A549 (cell line): ENCODE results near the gene IPMK. TPM values are rescaled to one million over a fixed set of nuclear protein-coding genes. Genes with fewer than 3 reads are reported as not detected.

ENCODE experiments used
- ATAC-seq, 2 experiments: fragments of 200-7000 bp in 1 of 2; fragments of >200 bp in 1 of 2; cut with Nextera tagmentation in 1 of 2; cut with Tn5 transposase in 1 of 2; 3 replicates each; pipeline versions ENCODE4 v1.8.0 to v1.9.1; 2018 to 2020; ENCODE audit warnings: mild to moderate bottlenecking in 1 of 2, moderate library complexity in 1 of 2
- CTCF ChIA-PET: fragments of 300-600 bp; sonication (Branson Sonifier 250); formaldehyde crosslinking; extraction: SDS; loops from one replicate; lab custom pipeline; 2021; ENCODE audit warnings: antibody characterized with exemption, inconsistent platforms; lab: Yijun Ruan, JAX
- POLR2A ChIA-PET: fragments of 350-600 bp; formaldehyde crosslinking; extraction: SDS; loops from one replicate; lab custom pipeline; 2021; ENCODE audit warnings: antibody characterized with exemption, inconsistent platforms; lab: Yijun Ruan, JAX
- DNase-seq, 2 experiments: peaks; one replicate each; pipeline versions ENCODE4 v3.0.0 to v3.0.0-alpha.2; 2011 to 2016; ENCODE audit warnings: low read depth in 1 of 2, low spot score in 1 of 2
- FAIRE-seq: peaks from 2 replicates; lab custom pipeline; 2011; peaks lifted over from hg19 to GRCh38; lab: Jason Lieb, UNC
- H3K27ac ChIP-seq, 2 experiments: fragments of >200 bp; sonication (Bioruptor Twin); formaldehyde crosslinking; 3 replicates each; pipeline ENCODE4 v1.5.1; 2016 to 2017
- H3K4me1 ChIP-seq: fragments of >200 bp; sonication (Bioruptor Twin); formaldehyde crosslinking; 3 replicates; pipeline ENCODE4 v1.6.1; 2016
- H3K4me2 ChIP-seq: fragments of >200 bp; sonication (Bioruptor Twin); formaldehyde crosslinking; 3 replicates; pipeline ENCODE4 v1.6.1; 2016
- H3K4me3 ChIP-seq: fragments of >200 bp; sonication (Bioruptor Twin); formaldehyde crosslinking; 3 replicates; pipeline ENCODE4 v1.5.1; 2016
- H3K9me3 ChIP-seq: fragments of >200 bp; sonication (Bioruptor Twin); formaldehyde crosslinking; 3 replicates; pipeline ENCODE4 v1.6.1; 2016
- CBX2 ChIP-seq: fragments of 200-600 bp; sonication (generic); IDR thresholded peaks from 2 replicates; pipeline ENCODE4 v1.6.1; 2016; ENCODE audit warnings: low read depth, mild to moderate bottlenecking, borderline replicate concordance
- EHMT2 ChIP-seq: fragments of 200-600 bp; sonication (generic); IDR thresholded peaks from 2 replicates; pipeline ENCODE4 v1.6.1; 2016; ENCODE audit warnings: antibody characterized with exemption, low read depth, mild to moderate bottlenecking, moderate library complexity
- EP300 ChIP-seq, 2 experiments: fragments of >200 bp; sonication (Bioruptor Twin); formaldehyde crosslinking; IDR thresholded peaks; 2 replicates in 1 of 2; 3 replicates in 1 of 2; pipeline ENCODE4 v1.6.1; 2016 to 2017
- GATA3 ChIP-seq: IDR thresholded peaks from 2 replicates; pipeline ENCODE4 v1.6.1; 2012; ENCODE audit warnings: borderline replicate concordance
- HOXA7 ChIP-seq: fragments of 250-450 bp; sonication (Bioruptor Pico); IDR thresholded peaks from 2 replicates; pipeline ENCODE4 v1.5.0; 2020; ENCODE audit warnings: mild to moderate bottlenecking, moderate library complexity
- HOXB13 ChIP-seq: fragments of 250-450 bp; sonication (Bioruptor Pico); IDR thresholded peaks from 2 replicates; pipeline ENCODE4 v1.5.0; 2020; ENCODE audit warnings: low read depth, mild to moderate bottlenecking, moderate library complexity
- HOXB5 ChIP-seq: fragments of 250-450 bp; sonication (Bioruptor Pico); IDR thresholded peaks from 2 replicates; pipeline ENCODE4 v1.5.0; 2020; ENCODE audit warnings: mild to moderate bottlenecking, moderate library complexity
- JUN ChIP-seq, 2 experiments: fragments of >200 bp; sonication (Bioruptor Twin); formaldehyde crosslinking; IDR thresholded peaks; 2 replicates in 1 of 2; 3 replicates in 1 of 2; pipeline ENCODE4 v1.6.1; 2016 to 2017
- KDM5A ChIP-seq: fragments of 200-600 bp; sonication (generic); IDR thresholded peaks from 2 replicates; pipeline ENCODE4 v1.6.1; 2016; ENCODE audit warnings: antibody characterized with exemption, mild to moderate bottlenecking
- MAZ ChIP-seq: fragments of 150-350 bp; IDR thresholded peaks from 2 replicates; pipeline ENCODE4 v1.6.1; 2014; ENCODE audit warnings: antibody characterized with exemption, low read depth, low read length, borderline replicate concordance
- NR3C1 ChIP-seq: fragments of >200 bp; sonication (Bioruptor Twin); formaldehyde crosslinking; IDR thresholded peaks from 3 replicates; pipeline ENCODE4 v1.6.1; 2017
- POLR2A ChIP-seq: IDR thresholded peaks from 2 replicates; pipeline ENCODE4 v1.6.1; 2012; ENCODE audit warnings: mild to moderate bottlenecking, low read length
- RAD21 ChIP-seq, 2 experiments: fragments of >200 bp in 1 of 2; sonication (Bioruptor Twin) in 1 of 2; formaldehyde crosslinking in 1 of 2; IDR thresholded peaks in 1 of 2; conservative IDR thresholded peaks in 1 of 2; 2 replicates in 1 of 2; 3 replicates in 1 of 2; pipeline ENCODE4 v1.6.1; 2012 to 2018; ENCODE audit warnings: inconsistent platforms in 1 of 2
- RARB ChIP-seq: fragments of 250-450 bp; sonication (Bioruptor Pico); IDR thresholded peaks from 2 replicates; pipeline ENCODE4 v1.8.0; 2021; ENCODE audit warnings: mild to moderate bottlenecking, moderate library complexity
- RCOR1 ChIP-seq: fragments of 150-350 bp; IDR thresholded peaks from 2 replicates; pipeline ENCODE4 v1.6.1; 2014; ENCODE audit warnings: antibody characterized with exemption, low read length, low read depth
- REST ChIP-seq: fragments of 200-600 bp; sonication (generic); IDR thresholded peaks from 2 replicates; pipeline ENCODE4 v1.6.1; 2016; ENCODE audit warnings: antibody characterized with exemption, mild to moderate bottlenecking, moderate library complexity
- RNF2 ChIP-seq: fragments of 200-600 bp; sonication (generic); IDR thresholded peaks from 2 replicates; pipeline ENCODE4 v1.6.1; 2016; ENCODE audit warnings: low read depth, mild to moderate bottlenecking, antibody characterized with exemption, moderate library complexity, borderline replicate concordance
- SREBF2 ChIP-seq: fragments of 450-650 bp; IDR thresholded peaks from 2 replicates; pipeline ENCODE4 v1.6.1; 2014; ENCODE audit warnings: mild to moderate bottlenecking, moderate library complexity
- TP53 ChIP-seq: fragments of 250-450 bp; sonication (Bioruptor Pico); IDR thresholded peaks from 2 replicates; pipeline ENCODE4 v1.5.0; 2021; ENCODE audit warnings: mild to moderate bottlenecking, moderate library complexity
- ZNF302 ChIP-seq: fragments of 250-450 bp; sonication (Bioruptor Pico); IDR thresholded peaks from 2 replicates; pipeline ENCODE4 v1.9.0; 2021; ENCODE audit warnings: inconsistent platforms, mild to moderate bottlenecking, moderate library complexity
- WGBS: methylation state at CpG from one replicate; pipeline ENCODE4 v1.1.6; 2017; ENCODE audit errors: missing lambda C conversion rate; 5-methylcytosine and 5-hydroxymethylcytosine counted together
- polyA plus RNA-seq, 4 experiments: library from polyadenylated mRNA; depleted of rRNA in 3 of 4; stranded (reverse); fragments of >200 nt; fragmentation: RNase III in 1 of 4; extraction: RNeasy Plus Mini Kit Qiagen cat#74134 plus additional on column Dnase treatment in 1 of 4; gene quantifications; 2 replicates in 3 of 4; 3 replicates in 1 of 4; pipeline ENCODE4 v1.2.3, GENCODE V29; 2011 to 2017
- TF ChIP-seq, protein P1 (sequence below): fragments of 250-450 bp; sonication (Bioruptor Pico); IDR thresholded peaks from 2 replicates; pipeline ENCODE4 v1.5.0; 2020; ENCODE audit warnings: low read depth, mild to moderate bottlenecking, moderate library complexity
- TF ChIP-seq, protein P2 (sequence below): fragments of >200 bp; sonication (Bioruptor Twin); formaldehyde crosslinking; IDR thresholded peaks from 3 replicates; pipeline ENCODE4 v1.6.1; 2016

Gene IPMK
- polyA plus RNA-seq, 2 of the 4 experiments (the other 2 are of a cell fraction) = 2.9 to 5.6 TPM

DNA sequence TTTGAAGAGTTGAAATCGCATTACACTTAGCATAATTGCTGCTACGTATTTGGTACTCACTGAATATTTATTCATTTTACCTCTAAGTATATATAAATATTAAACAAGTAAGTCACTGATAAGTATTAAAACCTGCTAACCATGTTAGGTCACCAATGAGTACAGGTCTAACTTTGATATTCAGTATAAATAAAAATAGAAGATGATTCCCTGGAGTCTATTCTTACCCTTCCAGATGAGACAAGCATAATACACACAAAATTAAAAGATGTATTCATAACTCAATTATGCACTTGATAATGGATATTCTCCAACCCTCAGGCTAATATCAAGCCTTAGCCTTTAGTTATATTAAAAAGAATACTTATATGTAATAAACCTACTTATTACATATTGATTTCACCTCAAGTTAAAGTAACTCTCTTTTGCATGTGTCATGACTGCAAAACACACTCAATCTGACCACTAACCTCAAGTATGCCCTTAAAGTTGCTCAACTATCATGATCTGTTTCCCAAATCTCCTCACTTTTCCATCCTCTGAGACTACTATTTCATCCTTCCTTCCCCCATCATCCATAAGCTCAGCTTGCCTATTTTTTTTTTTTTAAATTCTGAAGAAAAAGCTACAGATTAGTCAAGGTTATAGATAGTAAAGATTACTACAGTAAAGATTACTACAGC lies 46.8 kb downstream of the IPMK start:
- no peak for ATAC-seq
- Histone ChIP-seq H3K4me2 (no peak overlapping the region), H3K4me1 (peaks cover 27% of the 10 kb centered on the region), H3K9me3 (no peaks in the 10 kb centered on the region), H3K27ac (no peak overlapping the region), H3K4me3 (no peak overlapping the region)
- ChIA-PET POLR2A (no interaction called here), CTCF (interaction anchor here (1.8 kb wide), 1 partner anchor 71 kb away, joined by 8 read pairs; no protein-coding TSS in a partner anchor)
- TF ChIP-seq MAZ (no peak), GATA3 (no peak), KDM5A (no peak), SREBF2 (no peak), EP300 (IDR thresholded peaks at IDR 0.05) (no peak), EHMT2 (no peak), RAD21 (conservative IDR thresholded peaks at IDR 0.05 in 1 of 2, IDR thresholded peaks at IDR 0.05 in 1 of 2) (no peak), HOXA7 (CRISPR knock-in tag) (no peak)
- FAIRE-seq = no peak
- DNase-seq = no peak
- 86% methylated on average over 2 of the region's 2 CpGs for WGBS

DNA sequence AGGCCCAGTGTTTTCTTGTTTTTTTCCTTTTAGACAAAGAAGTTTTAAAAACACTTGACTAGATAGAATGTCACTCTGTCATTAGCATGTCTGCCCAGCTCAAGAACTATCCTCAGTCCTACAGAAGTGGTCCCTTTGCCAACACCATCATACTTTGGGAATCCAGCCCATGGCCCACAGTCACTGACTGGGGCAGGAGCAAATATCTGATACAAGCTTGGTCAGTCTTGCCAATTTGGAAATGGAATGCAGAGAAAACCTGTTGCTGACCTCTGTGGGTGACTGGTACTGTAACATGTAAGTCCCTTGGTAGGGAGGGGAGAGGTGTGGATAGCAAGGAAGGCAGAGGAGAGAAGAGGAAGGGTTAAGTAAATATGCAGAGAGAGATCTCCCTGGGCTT lies 47.8 kb downstream of the IPMK start:
- ChIA-PET POLR2A (interaction anchor here (1.0 kb wide), 1 partner anchor 49 kb away, joined by 3 read pairs; the partner anchor contains the start of gene CISD1), CTCF (no interaction called here)
- H3K27ac ChIP-seq = no peak overlapping the region
- ATAC-seq = no peak
- TF ChIP-seq RARB (CRISPR knock-in tag) (no peak), CBX2 (no peak), RNF2 (no peak), TP53 (CRISPR knock-in tag) (no peak), HOXA7 (CRISPR knock-in tag) (no peak), HOXB13 (CRISPR knock-in tag) (no peak), ZNF302 (CRISPR knock-in tag) (no peak), HOXB5 (no peak), GATA3 (no peak), POLR2A (no peak), JUN (IDR thresholded peaks at IDR 0.05) (no peak), RCOR1 (no peak), REST (no peak), NR3C1 (no peak), KDM5A (no peak)
- TF ChIP-seq, protein P1, sequence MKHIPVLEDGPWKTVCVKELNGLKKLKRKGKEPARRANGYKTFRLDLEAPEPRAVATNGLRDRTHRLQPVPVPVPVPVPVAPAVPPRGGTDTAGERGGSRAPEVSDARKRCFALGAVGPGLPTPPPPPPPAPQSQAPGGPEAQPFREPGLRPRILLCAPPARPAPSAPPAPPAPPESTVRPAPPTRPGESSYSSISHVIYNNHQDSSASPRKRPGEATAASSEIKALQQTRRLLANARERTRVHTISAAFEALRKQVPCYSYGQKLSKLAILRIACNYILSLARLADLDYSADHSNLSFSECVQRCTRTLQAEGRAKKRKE (CRISPR knock-in tag) = no peak
- TF ChIP-seq, protein P2, sequence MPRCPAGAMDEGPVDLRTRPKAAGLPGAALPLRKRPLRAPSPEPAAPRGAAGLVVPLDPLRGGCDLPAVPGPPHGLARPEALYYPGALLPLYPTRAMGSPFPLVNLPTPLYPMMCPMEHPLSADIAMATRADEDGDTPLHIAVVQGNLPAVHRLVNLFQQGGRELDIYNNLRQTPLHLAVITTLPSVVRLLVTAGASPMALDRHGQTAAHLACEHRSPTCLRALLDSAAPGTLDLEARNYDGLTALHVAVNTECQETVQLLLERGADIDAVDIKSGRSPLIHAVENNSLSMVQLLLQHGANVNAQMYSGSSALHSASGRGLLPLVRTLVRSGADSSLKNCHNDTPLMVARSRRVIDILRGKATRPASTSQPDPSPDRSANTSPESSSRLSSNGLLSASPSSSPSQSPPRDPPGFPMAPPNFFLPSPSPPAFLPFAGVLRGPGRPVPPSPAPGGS = no peak
- no peak for DNase-seq
- H3K4me2 ChIP-seq = no peak overlapping the region
- FAIRE-seq = no peak
- peaks cover 27% of the 10 kb centered on the region for H3K4me1 ChIP-seq
- no peak overlapping the region for H3K4me3 ChIP-seq
- H3K9me3 ChIP-seq = no peaks in the 10 kb centered on the region
